KMS-11 (cell line): ENCODE data around the gene KLHL26.

Experiments used
- H2AFZ ChIP-seq: fragments of 200-600 bp; sonication (generic); 2 replicates; pipeline ENCODE4 v1.6.1; 2016; ENCODE audit warnings: antibody characterized with exemption, mixed run types, low read depth
- H3K27ac ChIP-seq: fragments of 200-600 bp; sonication (generic); 2 replicates; pipeline ENCODE4 v1.6.1; 2016; ENCODE audit warnings: mild to moderate bottlenecking, mixed run types
- H3K27me3 ChIP-seq: fragments of 200-600 bp; sonication (generic); 2 replicates; pipeline ENCODE4 v1.6.1; 2017; ENCODE audit warnings: mild to moderate bottlenecking, low read depth, mixed run types, moderate library complexity; ENCODE audit not compliant: insufficient read depth
- H3K36me3 ChIP-seq: fragments of 200-600 bp; sonication (generic); 2 replicates; pipeline ENCODE4 v1.6.1; 2017; ENCODE audit warnings: mild to moderate bottlenecking, mixed run types; ENCODE audit not compliant: insufficient read depth
- H3K4me1 ChIP-seq: fragments of 200-600 bp; sonication (generic); 2 replicates; pipeline ENCODE4 v1.6.1; 2016; ENCODE audit warnings: mild to moderate bottlenecking, low read depth, mixed run types; ENCODE audit not compliant: poor library complexity, severe bottlenecking
- H3K4me2 ChIP-seq: fragments of 200-600 bp; sonication (generic); 2 replicates; pipeline ENCODE4 v1.7.0; 2016; ENCODE audit warnings: mild to moderate bottlenecking, mixed run types
- H3K4me3 ChIP-seq: fragments of 200-600 bp; sonication (generic); IDR thresholded peaks from 2 replicates; pipeline ENCODE4 v1.6.1; 2017; ENCODE audit warnings: low read depth, low read length, mixed read lengths; ENCODE audit not compliant: insufficient read depth
- H3K79me2 ChIP-seq: fragments of 200-600 bp; sonication (generic); 2 replicates; pipeline ENCODE4 v1.6.1; 2016; ENCODE audit warnings: low read depth, mixed run types; ENCODE audit not compliant: insufficient read depth
- H3K9ac ChIP-seq: fragments of 200-600 bp; sonication (generic); 2 replicates; pipeline ENCODE4 v1.6.1; 2016; ENCODE audit warnings: mild to moderate bottlenecking, mixed run types
- H4K20me1 ChIP-seq: fragments of 200-600 bp; sonication (generic); 2 replicates; pipeline ENCODE4 v1.6.1; 2016; ENCODE audit warnings: mild to moderate bottlenecking, mixed run types; ENCODE audit not compliant: insufficient read depth
- TF ChIP-seq, protein P1 (sequence below): fragments of 200-600 bp; sonication (generic); conservative IDR thresholded peaks from 2 replicates; pipeline ENCODE4 v1.6.1; 2017; ENCODE audit warnings: low read depth, mild to moderate bottlenecking, antibody characterized with exemption, low read length, moderate library complexity, mixed read lengths

Gene KLHL26

DNA sequence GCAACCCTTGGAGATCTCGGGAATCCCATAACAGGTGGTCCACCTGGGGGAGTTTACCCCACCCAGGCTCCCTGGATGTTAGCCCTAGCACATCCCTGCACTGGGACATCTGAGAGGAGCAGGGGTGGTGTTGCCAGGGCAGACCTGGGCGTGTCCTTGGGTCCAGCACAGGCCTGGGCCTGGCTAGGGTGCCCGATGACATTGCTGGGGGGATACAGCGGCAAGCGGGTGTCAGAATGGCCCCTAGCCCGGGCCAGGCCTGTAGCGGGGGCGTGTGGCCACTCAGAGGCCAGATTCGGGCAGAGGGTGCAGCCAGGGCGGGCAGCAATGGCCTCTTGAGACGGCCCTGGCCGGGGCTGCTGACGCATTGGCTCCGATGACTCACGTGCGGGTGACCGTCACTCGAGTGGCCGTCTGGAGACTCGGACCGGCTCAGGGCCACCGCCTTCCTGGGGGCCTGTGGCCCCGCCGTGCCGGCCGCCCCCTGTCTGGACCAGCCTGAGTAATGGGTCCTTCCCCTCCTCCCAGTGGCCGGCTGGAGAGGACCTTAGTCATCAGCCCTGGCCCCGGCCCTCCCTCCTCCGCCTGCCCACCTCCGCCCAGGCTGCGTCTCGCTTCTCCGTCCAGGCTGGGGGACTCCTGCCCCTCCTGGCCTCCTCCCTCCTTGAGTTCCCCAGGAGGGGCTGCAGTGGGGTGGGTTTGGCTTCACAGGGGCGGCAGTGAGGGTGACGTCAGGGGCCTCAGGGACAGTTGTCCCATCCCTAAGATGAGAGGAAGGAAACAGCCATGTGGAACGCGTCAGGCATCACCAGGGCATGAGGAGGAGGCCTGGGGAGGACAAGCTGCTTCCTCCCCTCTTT lies 23.5 kb downstream of the KLHL26 start:
- Histone ChIP-seq H2AFZ (no peak overlapping the region), H3K4me2 (no peak overlapping the region), H3K4me1 (no peaks in the 10 kb centered on the region), H3K27ac (no peak overlapping the region), H4K20me1 (no peaks in the 10 kb centered on the region), H3K79me2 (no peaks in the 10 kb centered on the region), H3K27me3 (no peaks in the 10 kb centered on the region), H3K4me3 (no peak overlapping the region), H3K36me3 (no peaks in the 10 kb centered on the region), H3K9ac (no peak overlapping the region)
- TF ChIP-seq, protein P1, sequence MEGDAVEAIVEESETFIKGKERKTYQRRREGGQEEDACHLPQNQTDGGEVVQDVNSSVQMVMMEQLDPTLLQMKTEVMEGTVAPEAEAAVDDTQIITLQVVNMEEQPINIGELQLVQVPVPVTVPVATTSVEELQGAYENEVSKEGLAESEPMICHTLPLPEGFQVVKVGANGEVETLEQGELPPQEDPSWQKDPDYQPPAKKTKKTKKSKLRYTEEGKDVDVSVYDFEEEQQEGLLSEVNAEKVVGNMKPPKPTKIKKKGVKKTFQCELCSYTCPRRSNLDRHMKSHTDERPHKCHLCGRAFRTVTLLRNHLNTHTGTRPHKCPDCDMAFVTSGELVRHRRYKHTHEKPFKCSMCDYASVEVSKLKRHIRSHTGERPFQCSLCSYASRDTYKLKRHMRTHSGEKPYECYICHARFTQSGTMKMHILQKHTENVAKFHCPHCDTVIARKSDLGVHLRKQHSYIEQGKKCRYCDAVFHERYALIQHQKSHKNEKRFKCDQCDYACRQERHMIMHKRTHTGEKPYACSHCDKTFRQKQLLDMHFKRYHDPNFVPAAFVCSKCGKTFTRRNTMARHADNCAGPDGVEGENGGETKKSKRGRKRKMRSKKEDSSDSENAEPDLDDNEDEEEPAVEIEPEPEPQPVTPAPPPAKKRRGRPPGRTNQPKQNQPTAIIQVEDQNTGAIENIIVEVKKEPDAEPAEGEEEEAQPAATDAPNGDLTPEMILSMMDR: no peak

DNA sequence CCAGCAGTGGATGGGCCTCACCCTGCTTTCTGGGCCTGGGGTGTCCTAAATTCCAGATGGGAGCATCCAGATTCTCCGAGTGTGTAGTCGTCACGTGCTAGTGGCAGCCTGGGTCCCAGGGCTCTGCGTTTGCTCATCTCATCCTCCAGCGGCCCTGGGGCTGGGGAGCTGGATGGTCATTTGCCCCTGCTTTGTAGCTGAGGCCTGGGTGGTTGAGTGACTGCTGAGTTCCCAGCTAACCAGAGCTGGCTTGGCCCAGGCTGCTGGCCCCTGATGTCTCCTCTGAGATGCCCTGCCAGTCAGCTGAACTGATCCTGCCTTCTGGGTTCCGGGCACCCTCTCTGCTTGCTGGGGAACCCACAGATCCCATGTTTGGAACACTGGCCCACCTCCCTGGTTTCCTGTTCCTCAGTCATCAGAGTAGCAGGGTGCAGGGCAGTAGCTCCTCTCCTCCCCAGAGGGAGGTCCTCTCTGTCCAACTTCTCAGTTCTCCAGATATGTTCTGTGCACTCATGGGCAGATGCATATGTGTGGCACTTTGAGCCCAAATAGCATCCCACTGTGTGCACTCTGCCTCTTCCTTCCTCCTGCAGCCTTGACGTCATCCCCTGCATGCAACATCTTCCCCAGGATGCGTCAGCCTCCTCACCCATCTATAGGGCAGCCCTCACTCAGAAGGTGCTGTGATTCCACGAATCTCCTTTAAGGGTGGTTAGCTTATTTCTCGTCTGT lies 24.3 kb downstream of the KLHL26 start:
- H2AFZ ChIP-seq: no peak overlapping the region
- TF ChIP-seq, protein P1: no peak
- H3K9ac ChIP-seq: no peak overlapping the region
- H3K4me3 ChIP-seq: no peak overlapping the region
- no peaks in the 10 kb centered on the region for H3K27me3 ChIP-seq
- H3K27ac ChIP-seq: no peak overlapping the region
- H3K36me3 ChIP-seq: no peaks in the 10 kb centered on the region
- no peak overlapping the region for H3K4me2 ChIP-seq
- no peaks in the 10 kb centered on the region for H4K20me1 ChIP-seq
- no peaks in the 10 kb centered on the region for H3K79me2 ChIP-seq
- no peaks in the 10 kb centered on the region for H3K4me1 ChIP-seq

DNA sequence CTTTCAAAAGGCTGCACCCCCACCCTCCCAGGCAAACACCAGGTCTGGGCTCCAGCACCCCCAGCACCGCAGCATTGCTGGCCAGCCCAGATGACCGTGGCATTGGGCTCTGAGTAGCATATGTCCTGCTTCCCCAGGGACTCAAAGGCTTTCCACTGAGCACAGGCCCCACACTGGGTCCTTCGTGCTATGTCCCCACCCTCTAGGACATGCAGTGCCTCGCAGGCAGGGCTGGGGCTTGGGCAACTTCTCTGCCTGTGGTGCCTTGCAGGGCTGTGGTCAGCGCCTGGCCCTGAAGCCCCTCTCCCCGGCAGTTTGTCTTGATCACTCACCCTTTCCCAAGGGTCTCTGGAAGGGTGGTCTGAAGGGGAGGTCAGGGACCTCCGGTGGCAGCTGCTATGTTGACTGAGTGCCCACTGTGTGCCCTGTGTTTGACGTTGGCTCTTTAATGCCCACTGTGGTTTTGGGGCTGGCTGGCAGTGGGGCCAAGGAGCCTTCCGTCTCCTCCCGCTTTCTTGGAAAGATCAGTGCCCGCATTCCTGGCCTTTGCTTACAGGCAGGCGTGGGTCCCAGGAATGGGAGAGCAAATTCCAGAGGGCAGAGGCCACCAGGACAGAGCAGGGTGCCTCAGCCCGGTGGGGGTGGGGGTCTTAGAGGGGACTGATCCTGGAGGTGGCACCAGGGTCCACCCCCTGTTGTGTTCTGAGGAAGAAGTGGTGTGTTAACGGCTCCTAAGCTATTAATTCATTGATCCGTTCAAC lies 26.3 kb downstream of the KLHL26 start:
- Histone ChIP-seq H4K20me1 (no peaks in the 10 kb centered on the region), H2AFZ (no peak overlapping the region), H3K4me2 (no peak overlapping the region), H3K9ac (no peak overlapping the region), H3K79me2 (no peaks in the 10 kb centered on the region), H3K4me1 (no peaks in the 10 kb centered on the region), H3K36me3 (no peaks in the 10 kb centered on the region), H3K4me3 (no peak overlapping the region), H3K27me3 (no peaks in the 10 kb centered on the region), H3K27ac (no peak overlapping the region)
- TF ChIP-seq, protein P1: no peak

DNA sequence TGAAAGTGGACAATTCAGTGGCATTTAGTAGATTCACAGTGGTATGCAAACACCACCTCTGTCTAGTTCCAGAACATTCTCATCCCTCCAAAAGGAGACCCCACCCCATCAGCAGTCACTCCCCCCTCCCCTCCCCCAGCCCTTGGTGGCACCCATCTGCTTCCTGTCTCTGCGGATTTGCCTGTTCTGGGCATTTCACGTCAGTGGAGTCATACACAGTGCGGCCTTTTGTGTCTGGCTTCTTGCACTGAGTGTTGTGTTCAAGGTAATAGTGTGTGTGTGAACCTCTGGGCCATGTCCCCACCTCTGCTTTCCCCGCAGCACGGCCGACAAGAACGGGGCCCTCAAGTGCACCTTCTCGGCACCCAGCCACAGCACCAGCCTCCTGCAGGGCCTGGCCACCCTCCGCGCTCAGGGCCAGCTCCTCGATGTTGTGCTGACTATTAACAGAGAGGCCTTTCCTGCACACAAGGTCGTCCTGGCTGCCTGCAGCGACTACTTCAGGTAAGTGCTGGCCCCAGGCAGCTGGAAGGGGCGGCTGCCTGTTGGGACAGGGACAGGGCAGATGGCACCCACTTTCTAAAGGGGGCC lies 27.2 kb downstream of the KLHL26 start:
- H3K4me1 ChIP-seq: no peaks in the 10 kb centered on the region
- no peak overlapping the region for H3K4me3 ChIP-seq
- H3K9ac ChIP-seq: no peak overlapping the region
- H2AFZ ChIP-seq: no peak overlapping the region
- no peaks in the 10 kb centered on the region for H4K20me1 ChIP-seq
- no peak overlapping the region for H3K27ac ChIP-seq
- no peak overlapping the region for H3K4me2 ChIP-seq
- H3K79me2 ChIP-seq: no peaks in the 10 kb centered on the region
- no peaks in the 10 kb centered on the region for H3K27me3 ChIP-seq
- TF ChIP-seq, protein P1: no peak
- no peaks in the 10 kb centered on the region for H3K36me3 ChIP-seq
